Measurements from ENCODE around the gene ALDH1A3. TPM values are rescaled to one million over a fixed set of nuclear protein-coding genes. Genes with fewer than 3 reads are reported as not detected.

Gene ALDH1A3
- total and polyA plus RNA-seq, 2 of the 13 experiments (the other 11 are each of a cell fraction or from before 2014, with no cell fraction given): not detected

- Histone ChIP-seq H3K4me3 (replicated peaks in 1 of 3; ENCODE audit: insufficient read depth in 1 of 3, low read depth in 2 of 3, low read length in 3 of 3) (no peak overlapping the region), H3K4me2 (ENCODE audit: low read depth, low read length) (no peak overlapping the region), H4K20me1 (ENCODE audit: insufficient read depth, low read length) (no peaks in the 10 kb centered on the region), H3K4me1 (ENCODE audit: insufficient read depth, low read length) (no peaks in the 10 kb centered on the region), H3K27ac (ENCODE audit: extremely low read length, insufficient read depth, low read length) (no peak overlapping the region), H3K9me3 (ENCODE audit: low read length) (no peaks in the 10 kb centered on the region), H3K9ac (ENCODE audit: insufficient read depth, low read depth, low read length) (no peak overlapping the region), H3K27me3 (ENCODE audit: control insufficient read depth in 1 of 2, insufficient read depth in 2 of 2, low read length in 2 of 2) (peaks cover 11 to 93% of the 10 kb centered on the region in 2 experiments; a peak in 4 of 5 replicates), H3K36me3 (replicated peaks in 1 of 2; ENCODE audit: control insufficient read depth in 1 of 2, insufficient read depth in 2 of 2, low read length in 2 of 2) (no peaks in the 10 kb centered on the region), H2AFZ (ENCODE audit: low read length) (no peak overlapping the region), H3K79me2 (ENCODE audit: insufficient read depth, low read length) (no peaks in the 10 kb centered on the region)
- in situ Hi-C loops (cut with HindIII; ENCODE audit: extremely low pct_ligation_motif_present, low pct_unique_long_range_greater_than_20kb) (no loop called here), intact Hi-C loops (cut with micrococcal nuclease; ENCODE audit: unreplicated experiment) (no loop called here)
- 5% methylated on average over 4 of the region's 6 CpGs for WGBS (ENCODE audit: low lambda C conversion rate)
- CTCF ChIA-PET (ENCODE audit: low intra/inter-chr PET ratio, low total read pairs): no interaction called here
- POLR2A ChIA-PET: no interaction called here
- FAIRE-seq (no peak), ATAC-seq (no peak), DNase-seq (ENCODE audit: low spot score) (no peak)
- TF ChIP-seq CCDC6 (CRISPR knock-in tag; IDR thresholded peaks at IDR 0.05) (no peak), ZNF670 (CRISPR knock-in tag; IDR thresholded peaks at IDR 0.05; ENCODE audit: borderline replicate concordance) (no peak), FOSL1 (CRISPR knock-in tag; IDR thresholded peaks at IDR 0.05; ENCODE audit: borderline replicate concordance) (no peak), ZKSCAN8 (CRISPR knock-in tag; IDR thresholded peaks at IDR 0.05; ENCODE audit: borderline replicate concordance) (no peak), ZUFSP (CRISPR knock-in tag; IDR thresholded peaks at IDR 0.05; ENCODE audit: borderline replicate concordance) (no peak), NR2F2 (IDR thresholded peaks at IDR 0.05; ENCODE audit: borderline replicate concordance, low read depth) (no peak), ZBTB37 (CRISPR knock-in tag; IDR thresholded peaks at IDR 0.05) (no peak), SRF (IDR thresholded peaks at IDR 0.05; ENCODE audit: low read depth, low read length) (no peak), ZNF883 (CRISPR knock-in tag; IDR thresholded peaks at IDR 0.05; ENCODE audit: not compliant biosample characterization) (no peak), ZNF761 (CRISPR knock-in tag; conservative IDR thresholded peaks at IDR 0.05) (no peak), KAT2B (IDR thresholded peaks at IDR 0.05; ENCODE audit: borderline replicate concordance, low read depth, low read length) (no peak)
- no TSS peak for BruUV-seq (replicated peaks)
Measured at GRCh38 chr15:100892013-100892355, 12.4 kb downstream of the ALDH1A3 start.
